Measurements from ENCODE around the gene GAB2. TPM values are rescaled to one million over a fixed set of nuclear protein-coding genes. Genes with fewer than 3 reads are reported as not detected.
"Not testable (repeated sequence)": the region's sequence is repeated elsewhere in the genome, so short reads cannot be mapped to it uniquely, and the experiment has no call there.

The GAB2 gene
- polyA plus RNA-seq, 2 of the 4 experiments (the other 2 are of a cell fraction), result 2.8 to 4.7 TPM

DNA sequence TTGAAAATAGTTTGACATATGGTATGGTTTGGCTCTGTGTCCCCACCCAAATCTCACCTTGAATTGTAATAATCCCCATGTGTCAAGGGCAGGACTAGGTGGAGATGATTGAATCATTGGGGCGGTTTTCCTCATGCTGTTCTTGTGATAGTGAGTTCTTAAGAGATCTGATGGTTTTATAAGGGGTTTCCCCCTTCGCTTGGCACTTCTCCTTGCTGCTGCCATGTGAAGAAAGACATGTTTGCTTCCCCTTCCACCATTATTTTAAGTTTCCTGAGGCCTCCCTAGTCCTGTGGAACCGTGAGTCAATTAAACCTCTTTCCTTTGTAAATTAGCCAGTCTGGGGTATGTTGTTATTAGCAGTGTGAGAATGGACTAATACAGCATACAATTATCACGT, 236.9 kb downstream of the GAB2 start:
- H3K4me1 ChIP-seq, result peaks cover 21% of the 10 kb centered on the region
- TF ChIP-seq ZNF302 (CRISPR knock-in tag; IDR thresholded peaks at IDR 0.05), result no peak
- TF ChIP-seq MAZ (IDR thresholded peaks at IDR 0.05; ENCODE audit: borderline replicate concordance, low read depth, low read length), result no peak
- no peak for TF ChIP-seq EP300 (IDR thresholded peaks at IDR 0.05)
- no peak for TF ChIP-seq BHLHE40 (IDR thresholded peaks at IDR 0.05; ENCODE audit: low read depth, low read length)
- TF ChIP-seq JUNB (IDR thresholded peaks at IDR 0.05), result no peak
- TF ChIP-seq FOSL2 (IDR thresholded peaks at IDR 0.05), result no peak
- TF ChIP-seq FOSL2 (CRISPR knock-in tag; IDR thresholded peaks at IDR 0.05), result no peak
- TF ChIP-seq TFCP2L1 (CRISPR knock-in tag; IDR thresholded peaks at IDR 0.05), result no peak
- no peak for TF ChIP-seq KDM5A (IDR thresholded peaks at IDR 0.05)
- no peak for TF ChIP-seq HOXB13 (CRISPR knock-in tag; IDR thresholded peaks at IDR 0.05; ENCODE audit: low read depth)
- TF ChIP-seq CHD2 (IDR thresholded peaks at IDR 0.05; ENCODE audit: low read length, partially characterized antibody), result no peak
- TF ChIP-seq HOXB5 (CRISPR knock-in tag; IDR thresholded peaks at IDR 0.05), result no peak
- TF ChIP-seq NPAS2 (CRISPR knock-in tag; IDR thresholded peaks at IDR 0.05; ENCODE audit: borderline replicate concordance), result no peak
- TF ChIP-seq EHF (CRISPR knock-in tag; IDR thresholded peaks at IDR 0.05), result no peak
- no peak for TF ChIP-seq RAD21 (conservative IDR thresholded peaks at IDR 0.05 in 1 of 2, IDR thresholded peaks at IDR 0.05 in 1 of 2)
- no peak for DNase-seq (ENCODE audit: low read depth in 1 of 2, low spot score in 1 of 2)
- no peak overlapping the region for H3K4me2 ChIP-seq
- H3K27ac ChIP-seq, result 0 out of 6 replicates have a peak overlapping the region, but pooled peaks of 1 of the 2 experiments have one; percentile 23
- H3K4me3 ChIP-seq, result no peak overlapping the region
- ChIA-PET CTCF (no interaction called here), POLR2A (no interaction called here)
- no peaks in the 10 kb centered on the region for H3K9me3 ChIP-seq
- no peak for FAIRE-seq
- ATAC-seq, result no peak
- WGBS (ENCODE audit: missing lambda C conversion rate), result 91% methylated on average over 4 of the region's 4 CpGs

DNA sequence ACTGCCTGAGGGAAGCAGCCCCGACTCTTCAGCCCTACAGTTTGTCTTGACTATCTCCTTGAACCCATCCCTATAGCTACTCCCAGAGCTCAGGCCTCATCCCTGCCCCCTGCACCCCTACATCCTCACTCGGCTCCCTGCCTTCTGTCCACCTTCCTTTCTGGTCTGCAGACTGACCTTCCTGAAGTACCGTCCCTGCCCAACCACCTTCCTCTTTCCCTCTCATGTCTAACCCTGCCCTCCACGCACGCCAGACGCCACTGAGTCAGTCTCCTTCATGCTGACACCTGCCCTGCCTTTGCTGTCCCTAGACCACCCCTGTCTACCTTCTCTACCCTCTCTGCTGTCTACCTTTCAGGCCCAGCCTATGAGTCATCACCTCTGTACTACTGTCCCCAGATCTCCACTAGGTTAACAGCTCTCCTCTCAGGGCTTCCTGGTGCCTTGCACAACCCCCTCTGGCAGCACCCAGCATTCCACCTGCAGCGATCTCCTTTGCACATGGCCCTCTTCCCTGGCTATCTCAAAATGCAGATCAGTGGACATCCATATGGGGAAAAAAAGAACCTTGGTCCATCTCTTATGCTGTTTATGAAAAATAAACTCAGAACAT, 238.1 kb downstream of the GAB2 start:
- ChIA-PET POLR2A (no interaction called here), CTCF (no interaction called here)
- FAIRE-seq (no peak), DNase-seq (ENCODE audit: low read depth in 1 of 2, low spot score in 1 of 2) (peak; percentile 21 to 31), ATAC-seq (peak; percentile 78 to 81; a peak in 5 of 6 replicates)
- WGBS (ENCODE audit: missing lambda C conversion rate), result 92% methylated on average over 7 of the region's 7 CpGs
- Histone ChIP-seq H3K9me3 (no peaks in the 10 kb centered on the region), H3K4me3 (no peak overlapping the region), H3K4me1 (peaks cover 14% of the 10 kb centered on the region), H3K4me2 (no peak overlapping the region), H3K27ac (0 out of 6 replicates have a peak overlapping the region, but pooled peaks of 1 of the 2 experiments have one; percentile 19)
- TF ChIP-seq HDAC2 (IDR thresholded peaks at IDR 0.05) (no peak), FOSL2 (IDR thresholded peaks at IDR 0.05) (no peak), FOSL2 (CRISPR knock-in tag; IDR thresholded peaks at IDR 0.05) (peak; percentile 73)

DNA sequence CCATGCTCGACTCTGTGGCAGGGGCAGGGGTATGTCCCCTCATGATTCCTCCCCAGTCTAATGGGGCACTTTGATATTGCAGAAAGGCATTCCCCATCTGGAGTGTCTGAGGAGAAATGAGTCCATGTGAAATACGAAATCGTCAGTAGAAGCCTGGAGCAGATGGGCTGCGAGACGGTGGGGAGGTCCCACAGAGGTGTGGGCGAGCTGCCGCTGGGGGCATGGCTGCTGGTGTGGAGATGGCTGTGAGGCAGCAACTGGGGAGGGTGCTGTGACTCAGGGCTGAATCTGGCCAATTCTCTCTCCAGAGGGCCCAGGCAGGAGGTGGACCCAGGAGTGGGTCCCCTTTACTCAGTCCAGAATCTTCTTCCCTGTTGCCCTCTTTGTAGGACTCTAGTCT, 240.4 kb downstream of the GAB2 start:
- Histone ChIP-seq H3K9me3 (no peaks in the 10 kb centered on the region), H3K27ac (no peak overlapping the region), H3K4me1 (peaks cover 14% of the 10 kb centered on the region), H3K4me3 (no peak overlapping the region), H3K4me2 (no peak overlapping the region)
- DNase-seq (ENCODE audit: low read depth in 1 of 2, low spot score in 1 of 2), result no peak
- WGBS (ENCODE audit: missing lambda C conversion rate), result 99% methylated on average over 7 of the region's 7 CpGs
- ChIA-PET POLR2A (no interaction called here), CTCF (interaction anchor here (0.7 kb wide), 1 partner anchor 11 kb away, joined by 4 read pairs; the partner anchor contains the start of gene KCTD21)
- no peak for FAIRE-seq
- TF ChIP-seq RARB (CRISPR knock-in tag; IDR thresholded peaks at IDR 0.05) (no peak), RNF2 (IDR thresholded peaks at IDR 0.05; ENCODE audit: borderline replicate concordance, low read depth) (no peak), SMC3 (IDR thresholded peaks at IDR 0.05) (no peak)
- peak in 1 of 2 experiments; percentile 21; a peak in 1 of 6 replicates for ATAC-seq

DNA sequence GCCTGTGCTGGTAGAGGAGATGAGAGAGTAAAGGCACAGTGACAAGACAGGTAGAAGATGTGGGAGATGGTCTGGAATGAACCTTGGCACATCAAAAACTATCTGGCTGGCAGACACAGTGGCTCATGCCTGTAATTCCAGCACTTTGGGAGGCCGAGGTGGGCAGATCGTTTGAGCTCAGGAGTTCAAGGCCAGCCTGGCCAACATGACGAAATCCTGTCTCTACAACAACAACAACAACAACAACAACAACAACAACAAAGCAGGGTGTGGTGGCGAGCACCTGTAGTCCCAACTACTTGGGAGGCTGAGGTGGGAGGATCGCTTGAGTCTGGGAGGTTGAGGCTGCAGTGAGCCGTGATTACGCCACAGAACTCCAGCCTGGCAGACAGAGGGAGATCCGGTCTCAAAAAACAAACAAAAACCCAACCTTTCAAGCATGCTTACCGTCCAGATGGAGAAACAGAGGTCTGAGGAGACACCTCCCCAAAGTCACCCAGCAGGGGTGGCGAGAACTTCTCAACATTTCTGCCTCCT, 240.9 kb downstream of the GAB2 start:
- 91% methylated on average over 10 of the region's 10 CpGs for WGBS (ENCODE audit: missing lambda C conversion rate)
- ChIA-PET POLR2A (no interaction called here), CTCF (interaction anchor here (0.7 kb wide), 1 partner anchor 11 kb away, joined by 4 read pairs; the partner anchor contains the start of gene KCTD21)
- no peaks in the 10 kb centered on the region for H3K9me3 ChIP-seq
- TF ChIP-seq, protein P1, sequence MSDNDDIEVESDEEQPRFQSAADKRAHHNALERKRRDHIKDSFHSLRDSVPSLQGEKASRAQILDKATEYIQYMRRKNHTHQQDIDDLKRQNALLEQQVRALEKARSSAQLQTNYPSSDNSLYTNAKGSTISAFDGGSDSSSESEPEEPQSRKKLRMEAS (IDR thresholded peaks at IDR 0.05), result no peak
- DNase-seq (ENCODE audit: low read depth in 1 of 2, low spot score in 1 of 2), result no peak
- no peak for FAIRE-seq
- peaks cover 14% of the 10 kb centered on the region for H3K4me1 ChIP-seq
- H3K27ac ChIP-seq, result no peak overlapping the region
- H3K4me3 ChIP-seq, result no peak overlapping the region
- ATAC-seq, result no peak
- no peak overlapping the region for H3K4me2 ChIP-seq

DNA sequence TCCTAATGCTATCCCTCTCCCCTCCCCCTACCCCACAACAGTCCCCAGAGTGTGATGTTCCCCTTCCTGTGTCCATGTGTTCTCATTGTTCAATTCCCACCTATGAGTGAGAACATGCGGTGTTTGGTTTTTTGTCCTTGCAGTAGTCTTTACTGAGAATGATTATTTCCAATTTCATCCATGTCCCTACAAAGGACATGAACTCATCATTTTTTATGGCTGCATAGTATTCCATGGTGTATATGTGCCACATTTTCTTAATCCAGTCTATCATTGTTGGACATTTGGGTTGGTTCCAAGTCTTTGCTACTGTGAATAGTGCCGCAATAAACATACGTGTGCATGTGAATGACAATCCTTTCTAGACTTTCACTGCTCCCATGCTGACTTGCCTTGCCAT, 241.8 kb downstream of the GAB2 start:
- H3K4me1 ChIP-seq; DNase-seq (ENCODE audit: low read depth in 1 of 2, low spot score in 1 of 2); POLR2A ChIA-PET; ATAC-seq; H3K4me3 ChIP-seq; FAIRE-seq; H3K27ac ChIP-seq; CTCF ChIA-PET; H3K9me3 ChIP-seq; H3K4me2 ChIP-seq: not testable (repeated sequence)
- 95% methylated on average over 3 of the region's 3 CpGs for WGBS (ENCODE audit: missing lambda C conversion rate)
